ENCODE measurements around the gene CDH16.

CDH16 gene

DNA sequence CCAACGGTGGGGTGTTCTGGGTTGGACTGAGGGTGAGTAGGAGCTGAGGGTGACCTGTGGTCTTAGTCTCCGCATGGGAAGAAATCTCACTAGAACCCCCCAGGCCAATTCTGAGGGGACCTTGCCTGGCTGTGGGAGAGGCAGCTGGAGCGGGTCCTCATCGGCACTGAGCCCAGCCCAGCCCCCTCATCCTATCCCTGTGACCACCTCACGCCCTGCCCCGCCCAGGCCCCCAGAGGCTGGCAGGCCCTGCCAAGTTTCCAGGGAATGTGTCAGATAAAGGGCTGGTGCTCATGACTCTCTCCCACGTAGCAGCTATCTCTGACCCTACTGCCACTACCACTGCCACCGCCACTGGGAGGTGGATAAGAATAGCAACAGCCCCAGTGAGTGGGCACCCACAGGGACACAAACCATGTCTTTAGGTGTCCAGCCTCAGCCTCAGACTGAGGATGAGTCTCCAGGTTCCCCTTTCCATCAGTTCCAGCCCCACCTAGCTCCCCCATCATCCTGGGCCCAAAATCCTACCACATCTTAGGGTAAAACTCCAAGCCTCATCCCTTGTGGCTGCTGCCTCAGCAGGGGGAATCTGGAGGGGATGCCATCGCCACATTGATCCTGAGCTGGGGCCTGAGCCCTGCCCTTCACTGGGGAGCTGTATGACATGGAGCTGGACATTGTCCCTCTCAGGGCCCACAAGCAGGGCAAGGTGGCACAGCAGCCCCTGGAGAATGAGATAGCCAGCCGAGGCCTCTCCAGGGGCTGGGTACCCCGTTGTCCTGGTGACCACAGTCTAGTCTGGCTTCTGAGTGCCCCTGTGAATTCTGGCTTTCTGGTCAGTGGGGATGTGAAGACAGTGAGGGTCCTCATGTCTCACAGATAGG, 14.9 kb downstream of the CDH16 start:
- DNase-seq (ENCODE audit: low spot score) = no peak
- in situ Hi-C loops (cut with MboI; ENCODE audit: low sequenced_read_pairs, unreplicated experiment) = no loop called here
- TF ChIP-seq, protein P1, sequence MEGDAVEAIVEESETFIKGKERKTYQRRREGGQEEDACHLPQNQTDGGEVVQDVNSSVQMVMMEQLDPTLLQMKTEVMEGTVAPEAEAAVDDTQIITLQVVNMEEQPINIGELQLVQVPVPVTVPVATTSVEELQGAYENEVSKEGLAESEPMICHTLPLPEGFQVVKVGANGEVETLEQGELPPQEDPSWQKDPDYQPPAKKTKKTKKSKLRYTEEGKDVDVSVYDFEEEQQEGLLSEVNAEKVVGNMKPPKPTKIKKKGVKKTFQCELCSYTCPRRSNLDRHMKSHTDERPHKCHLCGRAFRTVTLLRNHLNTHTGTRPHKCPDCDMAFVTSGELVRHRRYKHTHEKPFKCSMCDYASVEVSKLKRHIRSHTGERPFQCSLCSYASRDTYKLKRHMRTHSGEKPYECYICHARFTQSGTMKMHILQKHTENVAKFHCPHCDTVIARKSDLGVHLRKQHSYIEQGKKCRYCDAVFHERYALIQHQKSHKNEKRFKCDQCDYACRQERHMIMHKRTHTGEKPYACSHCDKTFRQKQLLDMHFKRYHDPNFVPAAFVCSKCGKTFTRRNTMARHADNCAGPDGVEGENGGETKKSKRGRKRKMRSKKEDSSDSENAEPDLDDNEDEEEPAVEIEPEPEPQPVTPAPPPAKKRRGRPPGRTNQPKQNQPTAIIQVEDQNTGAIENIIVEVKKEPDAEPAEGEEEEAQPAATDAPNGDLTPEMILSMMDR (IDR thresholded peaks at IDR 0.05; ENCODE audit: borderline replicate concordance, control extremely low read depth, extremely low read depth, insufficient read depth, missing control alignments) = no peak

DNA sequence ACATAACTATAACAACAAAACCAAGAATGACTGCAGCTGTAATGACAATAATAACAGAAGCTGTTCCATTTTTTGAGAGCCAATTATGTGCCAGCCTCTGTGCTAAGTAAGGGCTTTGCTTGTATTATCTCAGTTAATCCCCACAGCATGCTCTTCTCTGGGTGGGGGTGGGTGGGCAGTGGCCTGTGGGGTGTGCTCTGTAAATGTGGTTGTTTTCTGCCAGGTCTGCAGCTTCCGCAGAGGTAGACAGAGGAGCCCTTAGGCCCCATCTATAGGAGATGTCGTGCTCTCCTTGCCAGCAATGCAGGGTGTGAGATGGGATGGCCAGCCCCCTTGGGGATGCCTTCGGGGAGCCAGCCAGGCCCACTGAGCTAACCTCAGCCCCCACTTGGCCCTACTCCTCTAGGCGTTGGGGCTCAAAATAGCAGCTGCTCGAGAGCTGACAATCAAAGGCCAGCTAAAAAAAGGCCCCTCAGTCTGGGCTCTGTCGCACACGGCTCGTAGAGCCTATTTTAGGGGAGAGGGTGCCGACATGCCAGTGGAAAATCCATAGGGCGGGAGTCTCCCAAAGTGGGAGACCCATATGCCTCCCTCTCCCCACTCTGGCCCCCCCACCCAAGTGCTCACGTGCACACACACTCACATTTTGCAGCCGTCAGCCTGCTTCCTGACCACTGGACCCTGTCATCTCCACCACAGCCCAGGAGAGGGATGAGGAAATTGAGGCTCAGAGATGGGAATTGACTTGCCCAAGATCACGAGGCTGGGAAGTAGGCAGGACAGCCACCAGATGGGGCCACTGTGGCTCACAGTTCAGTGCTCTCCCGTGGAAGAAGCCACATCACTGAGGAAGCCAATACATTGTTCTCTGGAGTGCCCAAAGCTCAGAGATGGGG, 15.8 kb downstream of the CDH16 start:
- no peak for DNase-seq (ENCODE audit: low spot score)
- TF ChIP-seq, protein P1 (IDR thresholded peaks at IDR 0.05; ENCODE audit: borderline replicate concordance, control extremely low read depth, extremely low read depth, insufficient read depth, missing control alignments) = no peak

DNA sequence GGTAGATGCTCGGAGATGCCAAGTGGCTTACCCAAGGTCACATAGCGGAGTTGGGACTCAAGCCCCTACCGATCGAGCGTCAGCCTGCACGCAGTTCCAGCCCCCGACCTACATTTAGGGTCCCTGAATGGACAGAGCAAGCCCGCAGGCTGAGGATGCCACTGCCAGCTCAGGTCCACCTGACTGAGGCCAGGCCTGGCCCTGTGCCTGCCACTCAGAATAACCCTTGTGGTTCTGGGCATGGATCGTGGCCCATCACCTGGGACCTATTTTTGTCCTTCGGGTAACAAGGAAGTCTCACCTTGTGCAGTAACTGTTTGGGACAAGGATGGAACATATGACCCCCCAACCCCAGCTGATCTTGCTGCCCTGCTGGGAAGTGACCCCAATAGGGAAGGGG, 17.1 kb downstream of the CDH16 start:
- in situ Hi-C loops (cut with MboI; ENCODE audit: low sequenced_read_pairs, unreplicated experiment) = no loop called here
- TF ChIP-seq, protein P1 (IDR thresholded peaks at IDR 0.05; ENCODE audit: borderline replicate concordance, control extremely low read depth, extremely low read depth, insufficient read depth, missing control alignments) = no peak
- no peak for DNase-seq (ENCODE audit: low spot score)

More for the DNA sequence above, 15.8 kb downstream of the CDH16 start:
- in situ Hi-C loops (cut with MboI; ENCODE audit: low sequenced_read_pairs, unreplicated experiment) = no loop called here

DNA sequence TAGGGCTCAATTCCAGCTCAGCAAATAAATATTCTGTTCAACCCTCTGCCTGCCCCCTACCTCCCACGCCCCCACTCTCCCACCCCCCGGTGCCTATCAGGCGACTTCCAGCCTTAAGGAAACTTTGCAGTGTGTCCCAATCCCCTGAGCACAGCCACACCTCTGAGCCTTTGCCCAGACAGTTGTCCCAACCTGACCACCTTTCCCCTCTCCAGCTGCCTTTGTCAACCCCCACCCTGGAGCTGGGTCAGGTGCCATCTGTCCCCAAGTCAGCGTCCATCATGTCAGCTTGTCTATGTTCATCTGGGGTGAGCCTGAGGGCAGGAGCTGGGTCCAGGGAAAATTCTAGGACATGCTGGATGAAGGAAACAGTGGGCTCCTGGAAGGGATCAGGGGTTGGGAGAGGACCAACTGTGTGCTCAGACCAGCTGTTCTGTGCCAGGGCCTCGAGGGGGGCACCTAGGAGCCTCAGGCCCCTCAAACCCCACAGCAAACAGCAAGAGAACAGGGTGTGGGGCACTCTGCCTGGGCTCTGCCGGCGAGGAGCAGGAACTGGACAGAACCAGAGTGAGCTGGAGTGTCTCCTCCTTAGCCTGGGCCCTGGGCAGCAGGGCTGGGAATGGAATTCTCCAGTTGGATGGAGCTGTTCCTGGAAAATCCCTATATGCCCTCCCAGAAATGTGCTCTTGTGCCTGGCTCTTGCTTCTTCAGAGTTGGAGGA, 17.8 kb downstream of the CDH16 start:
- TF ChIP-seq, protein P1 (IDR thresholded peaks at IDR 0.05; ENCODE audit: borderline replicate concordance, control extremely low read depth, extremely low read depth, insufficient read depth, missing control alignments) = no peak
- in situ Hi-C loops (cut with MboI; ENCODE audit: low sequenced_read_pairs, unreplicated experiment) = no loop called here
- DNase-seq (ENCODE audit: low spot score) = no peak

DNA sequence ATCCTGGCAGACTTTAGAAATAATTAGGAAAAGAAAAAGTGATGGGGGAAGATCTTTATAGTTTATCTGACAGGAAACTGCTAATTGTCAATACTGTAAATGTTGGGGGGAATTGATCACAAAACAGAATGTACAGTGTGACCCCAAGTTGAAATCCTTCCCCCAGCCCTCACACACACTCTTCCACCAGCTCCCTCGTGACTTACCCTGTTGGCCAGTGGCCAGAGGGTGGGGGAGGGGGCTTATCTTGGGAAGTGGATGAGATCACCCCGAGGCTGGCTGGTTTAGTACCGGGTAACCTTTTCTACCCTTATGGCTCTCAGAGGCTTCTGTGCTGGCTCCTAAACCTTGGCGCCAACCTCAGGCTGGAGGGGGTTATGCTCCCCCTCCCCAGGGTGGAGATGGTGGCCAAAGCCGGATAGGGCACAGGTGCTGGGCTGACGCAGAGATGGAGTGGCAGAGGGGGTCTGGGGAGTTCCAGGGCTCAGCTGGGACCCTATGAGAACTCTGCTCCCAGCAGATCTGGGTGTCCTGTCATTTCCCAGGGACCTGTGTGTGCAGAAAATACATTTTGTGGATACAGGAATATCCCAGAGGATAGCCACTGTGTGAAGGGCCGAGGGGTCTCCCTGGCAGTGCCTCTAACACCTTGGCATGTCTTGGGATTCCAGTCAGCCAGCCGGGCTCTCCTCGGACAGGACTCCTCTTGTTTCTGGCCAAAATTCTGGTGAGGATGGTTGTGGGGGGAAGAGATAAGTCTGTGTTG, 18.6 kb downstream of the CDH16 start:
- in situ Hi-C loops (cut with MboI; ENCODE audit: low sequenced_read_pairs, unreplicated experiment) = no loop called here
- DNase-seq (ENCODE audit: low spot score) = no peak
- TF ChIP-seq, protein P1 (IDR thresholded peaks at IDR 0.05; ENCODE audit: borderline replicate concordance, control extremely low read depth, extremely low read depth, insufficient read depth, missing control alignments) = no peak

Measured in GM13976 (cell line).